Upper lobe of left lung (tissue), 6 donors: Measurements from ENCODE around the gene REV3L. TPM values are rescaled to one million over a fixed set of nuclear protein-coding genes. Genes with fewer than 3 reads are reported as not detected.

ENCODE experiments used
- ATAC-seq, 2 donors: fragments of 200-7000 bp; cut with Tn5 transposase; one replicate each; pipeline ENCODE4 v1.9.1; 2022; ENCODE audit warnings: mild to moderate bottlenecking in 2 of 2, moderate library complexity in 2 of 2; ENCODE audit not compliant: low FRiP score in 2 of 2
- DNase-seq, 2 donors: peaks; one replicate each; pipeline ENCODE4 v3.0.0-alpha.2; 2019 to 2020
- H3K27ac ChIP-seq, 4 donors: fragments of 200-600 bp; sonication (generic); one replicate each; pipeline ENCODE4 v1.5.1; 2016 to 2019
- H3K27me3 ChIP-seq, 4 donors: fragments of 200-600 bp; sonication (generic); one replicate each; pipeline ENCODE4 v1.5.1; 2017 to 2019
- H3K36me3 ChIP-seq, 4 donors: fragments of 200-600 bp; sonication (generic); one replicate each; pipeline ENCODE4 v1.5.1; 2016 to 2019
- H3K4me1 ChIP-seq, 4 donors: fragments of 200-600 bp; sonication (generic); one replicate each; pipeline ENCODE4 v1.5.1; 2018 to 2019
- H3K4me3 ChIP-seq, 4 donors: fragments of 200-600 bp; sonication (generic); one replicate each; pipeline ENCODE4 v1.5.1; 2017 to 2019; ENCODE audit warnings: mild to moderate bottlenecking in 2 of 4, moderate library complexity in 1 of 4
- H3K9me3 ChIP-seq, 4 donors: fragments of 200-600 bp; sonication (generic); one replicate each; pipeline ENCODE4 v1.5.1; 2018 to 2019
- CTCF ChIP-seq, 6 experiments: fragments of 450-650 bp in 4 of 6; fragments of 200-600 bp in 2 of 6; sonication (generic) in 2 of 6; IDR thresholded peaks; one replicate each; pipeline ENCODE4 v1.5.1; 2016 to 2019; ENCODE audit warnings: antibody characterized with exemption in 6 of 6
- EP300 ChIP-seq, 4 donors: sonication (generic); formaldehyde crosslinking; IDR thresholded peaks; one replicate each; pipeline ENCODE4 v1.5.1; 2017; ENCODE audit warnings: antibody characterized with exemption in 4 of 4, control low read depth in 2 of 4
- POLR2A ChIP-seq, 4 donors: fragments of 450-650 bp; IDR thresholded peaks; one replicate each; pipeline ENCODE4 v1.5.1; 2016 to 2017; ENCODE audit warnings: antibody characterized with exemption in 4 of 4, mild to moderate bottlenecking in 2 of 4
- POLR2AphosphoS5 ChIP-seq, 2 donors: sonication (generic); formaldehyde crosslinking; IDR thresholded peaks; one replicate each; pipeline ENCODE4 v1.5.1; 2017; ENCODE audit warnings: antibody characterized with exemption in 2 of 2
- WGBS, 2 donors: methylation state at CpG; one replicate each; pipeline ENCODE4 v1.1.5; 2017 to 2018; 5-methylcytosine and 5-hydroxymethylcytosine counted together
- total RNA-seq, 6 donors: library from RNA; depleted of rRNA in 4 of 6; stranded (reverse); fragments of >200 nt in 4 of 6; gene quantifications; one replicate each; pipeline versions ENCODE4 v1.1.0 to v1.2.1, GENCODE V29; 2016 to 2021
- donor health status: DM: no; HTN: no; CAD: no; lungs with moderate emphysema.
- donor health status: DM: no; HTN: yes; CAD: no; lungs with severe emphysema.

Gene REV3L
- total RNA-seq, 6 donors from 2014 or later: 29.7 to 106 (median 38.0) TPM

GRCh38 chr6:111450636-111451035, 32.4 kb downstream of the REV3L start:
- H3K36me3 ChIP-seq: no peaks in the 10 kb centered on the region
- no peak for DNase-seq
- peaks cover 0 to 7% (median 2%) of the 10 kb centered on the region in 4 donors for H3K4me1 ChIP-seq
- no peak overlapping the region for H3K27ac ChIP-seq
- no peaks in the 10 kb centered on the region for H3K27me3 ChIP-seq
- H3K9me3 ChIP-seq: no peaks in the 10 kb centered on the region
- H3K4me3 ChIP-seq: no peak overlapping the region
- 91 to 95% methylated on average over 2 of the region's 2 CpGs for WGBS, 2 donors
- no peak for TF ChIP-seq POLR2A (IDR thresholded peaks at IDR 0.05)
- no peak for TF ChIP-seq EP300 (IDR thresholded peaks at IDR 0.05)
- TF ChIP-seq CTCF (IDR thresholded peaks at IDR 0.05): no peak
- no peak for TF ChIP-seq POLR2AphosphoS5 (IDR thresholded peaks at IDR 0.05)
- no peak for ATAC-seq

GRCh38 chr6:111450087-111450486, 32.9 kb downstream of the REV3L start:
- Histone ChIP-seq H3K4me1 (peaks cover 0 to 7% (median 3%) of the 10 kb centered on the region in 4 donors), H3K27ac (no peak overlapping the region), H3K36me3 (no peaks in the 10 kb centered on the region), H3K4me3 (no peak overlapping the region), H3K27me3 (no peaks in the 10 kb centered on the region), H3K9me3 (no peaks in the 10 kb centered on the region)
- ATAC-seq (no peak), DNase-seq (no peak)
- TF ChIP-seq POLR2AphosphoS5 (IDR thresholded peaks at IDR 0.05): no peak
- no peak for TF ChIP-seq CTCF (IDR thresholded peaks at IDR 0.05)
- TF ChIP-seq EP300 (IDR thresholded peaks at IDR 0.05): no peak
- no peak for TF ChIP-seq POLR2A (IDR thresholded peaks at IDR 0.05)
- 90 to 93% methylated on average over 7 of the region's 7 CpGs for WGBS, 2 donors

- no peak overlapping the region for H3K27ac ChIP-seq
- no peak overlapping the region for H3K4me3 ChIP-seq
- DNase-seq (no peak), ATAC-seq (no peak)
- TF ChIP-seq CTCF (IDR thresholded peaks at IDR 0.05): no peak
- TF ChIP-seq POLR2A (IDR thresholded peaks at IDR 0.05): no peak
- no peak for TF ChIP-seq EP300 (IDR thresholded peaks at IDR 0.05)
- TF ChIP-seq POLR2AphosphoS5 (IDR thresholded peaks at IDR 0.05): no peak
- 72 to 79% methylated on average over 4 of the region's 4 CpGs for WGBS, 2 donors
- H3K4me1 ChIP-seq: peaks cover 0 to 7% (median 3%) of the 10 kb centered on the region in 4 donors
- no peaks in the 10 kb centered on the region for H3K27me3 ChIP-seq
- H3K9me3 ChIP-seq: no peaks in the 10 kb centered on the region
- no peaks in the 10 kb centered on the region for H3K36me3 ChIP-seq
These were observed 33.9 kb downstream of the REV3L start for GRCh38 chr6:111449129-111449528.

- Histone ChIP-seq H3K4me3 (no peak overlapping the region), H3K27ac (no peak overlapping the region), H3K27me3 (no peaks in the 10 kb centered on the region), H3K9me3 (no peaks in the 10 kb centered on the region), H3K36me3 (no peaks in the 10 kb centered on the region), H3K4me1 (peaks cover 0 to 7% (median 4%) of the 10 kb centered on the region in 4 donors)
- no peak for ATAC-seq
- no peak for DNase-seq
- 84 to 91% methylated on average over 5 of the region's 5 CpGs for WGBS, 2 donors
- TF ChIP-seq POLR2AphosphoS5 (IDR thresholded peaks at IDR 0.05) (no peak), EP300 (IDR thresholded peaks at IDR 0.05) (no peak), POLR2A (IDR thresholded peaks at IDR 0.05) (no peak), CTCF (IDR thresholded peaks at IDR 0.05) (no peak)
These were observed 36.0 kb downstream of the REV3L start for GRCh38 chr6:111447051-111447450.

- Histone ChIP-seq H3K27me3 (no peaks in the 10 kb centered on the region), H3K4me1 (peaks cover 0 to 15% (median 10%) of the 10 kb centered on the region in 4 donors), H3K9me3 (no peaks in the 10 kb centered on the region), H3K36me3 (no peaks in the 10 kb centered on the region), H3K27ac (no peak overlapping the region), H3K4me3 (no peak overlapping the region)
- ATAC-seq (no peak), DNase-seq (no peak)
- TF ChIP-seq EP300 (IDR thresholded peaks at IDR 0.05): no peak
- TF ChIP-seq POLR2AphosphoS5 (IDR thresholded peaks at IDR 0.05): no peak
- no peak for TF ChIP-seq POLR2A (IDR thresholded peaks at IDR 0.05)
- no peak for TF ChIP-seq CTCF (IDR thresholded peaks at IDR 0.05)
These were observed 37.2 kb downstream of the REV3L start for GRCh38 chr6:111445861-111446267.
